ENCODE data around the gene HBA1. TPM values are rescaled to one million over a fixed set of nuclear protein-coding genes. Genes with fewer than 3 reads are reported as not detected.

The HBA1 gene
- total and polyA plus RNA-seq, 9 of the 15 experiments (the other 6 are each of a cell fraction or from before 2014, with no cell fraction given), result 128 to 2,388 (median 380) TPM

DNA sequence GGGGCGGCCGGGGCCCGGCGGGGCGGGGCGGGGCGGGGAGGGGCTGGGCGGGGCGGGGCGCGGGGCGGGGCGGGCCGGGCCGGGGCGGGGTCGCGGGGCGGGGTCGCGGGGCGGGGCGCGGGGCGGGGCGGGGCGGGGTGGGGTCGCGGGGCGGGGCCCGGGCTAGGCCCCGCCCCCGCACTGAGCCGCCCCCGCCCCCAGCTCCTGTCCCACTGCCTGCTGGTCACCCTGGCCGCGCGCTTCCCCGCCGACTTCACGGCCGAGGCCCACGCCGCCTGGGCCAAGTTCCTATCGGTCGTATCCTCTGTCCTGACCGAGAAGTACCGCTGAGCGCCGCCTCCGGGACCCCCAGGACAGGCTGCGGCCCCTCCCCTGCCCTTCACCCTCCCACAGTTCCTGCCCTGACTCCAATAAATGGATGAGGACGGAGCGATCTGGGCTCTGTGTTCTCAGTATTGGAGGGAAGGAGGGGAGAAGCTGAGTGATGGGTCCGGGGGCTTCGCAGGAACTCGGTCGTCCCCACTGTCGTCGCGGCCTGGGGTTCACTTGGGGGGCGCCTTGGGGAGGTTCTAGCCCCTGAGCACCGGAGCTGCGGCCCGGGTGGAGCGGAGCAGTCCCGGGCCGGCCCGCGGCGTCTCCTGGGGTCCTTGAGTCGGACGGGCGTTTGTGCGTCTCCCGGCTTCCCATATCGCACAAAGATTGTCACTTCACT, 11.5 kb upstream of the HBA1 start (continued):
- TF ChIP-seq, protein P1, sequence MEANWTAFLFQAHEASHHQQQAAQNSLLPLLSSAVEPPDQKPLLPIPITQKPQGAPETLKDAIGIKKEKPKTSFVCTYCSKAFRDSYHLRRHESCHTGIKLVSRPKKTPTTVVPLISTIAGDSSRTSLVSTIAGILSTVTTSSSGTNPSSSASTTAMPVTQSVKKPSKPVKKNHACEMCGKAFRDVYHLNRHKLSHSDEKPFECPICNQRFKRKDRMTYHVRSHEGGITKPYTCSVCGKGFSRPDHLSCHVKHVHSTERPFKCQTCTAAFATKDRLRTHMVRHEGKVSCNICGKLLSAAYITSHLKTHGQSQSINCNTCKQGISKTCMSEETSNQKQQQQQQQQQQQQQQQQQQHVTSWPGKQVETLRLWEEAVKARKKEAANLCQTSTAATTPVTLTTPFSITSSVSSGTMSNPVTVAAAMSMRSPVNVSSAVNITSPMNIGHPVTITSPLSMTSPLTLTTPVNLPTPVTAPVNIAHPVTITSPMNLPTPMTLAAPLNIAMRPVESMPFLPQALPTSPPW (CRISPR knock-in tag; IDR thresholded peaks at IDR 0.05), result peak; percentile 41
- TF ChIP-seq ZKSCAN8 (CRISPR knock-in tag; IDR thresholded peaks at IDR 0.05), result no peak
- peak; percentile 19; the same call in 1 of the 2 replicates for TF ChIP-seq PHF8 (IDR thresholded peaks at IDR 0.05; ENCODE audit: borderline replicate concordance, low read length)
- no peak for TF ChIP-seq TOE1 (IDR thresholded peaks at IDR 0.05; ENCODE audit: borderline replicate concordance)
- TF ChIP-seq TOE1 (CRISPR knock-in tag; IDR thresholded peaks at IDR 0.05; ENCODE audit: borderline replicate concordance, low read depth), result no peak
- 0 out of 2 replicates have a peak, but pooled peaks have one; percentile 38 for TF ChIP-seq SUPT5H (IDR thresholded peaks at IDR 0.05)
- peak; percentile 49 for TF ChIP-seq EGR1 (conservative IDR thresholded peaks at IDR 0.05)
- no peak for TF ChIP-seq PCBP1 (IDR thresholded peaks at IDR 0.05; ENCODE audit: low read depth, low read length, poor library complexity, severe bottlenecking)
